ENCODE data around the gene KIAA0040. TPM values are rescaled to one million over a fixed set of nuclear protein-coding genes. Genes with fewer than 3 reads are reported as not detected.
"Not testable (repeated sequence)": the region's sequence is repeated elsewhere in the genome, so short reads cannot be mapped to it uniquely, and the experiment has no call there.

The KIAA0040 gene
- total RNA-seq, 1 experiment from 2014 or later, result 24.9 TPM

GRCh38 chr1:175114996-175115395 lies 77.6 kb downstream of the KIAA0040 start:
- Mint-ChIP-seq H3K9me3 (ENCODE audit: unreplicated experiment) (peaks cover 10% of the 10 kb centered on the region), H3K36me3 (ENCODE audit: insufficient read depth, unreplicated experiment) (no peaks in the 10 kb centered on the region), H3K27me3 (ENCODE audit: insufficient read depth, unreplicated experiment) (no peaks in the 10 kb centered on the region), H3K4me3 (ENCODE audit: unreplicated experiment) (no peak overlapping the region), H3K27ac (ENCODE audit: unreplicated experiment) (no peak overlapping the region), H3K4me1 (ENCODE audit: low read depth, unreplicated experiment) (no peaks in the 10 kb centered on the region)
- Histone ChIP-seq H3K9me3 (no peaks in the 10 kb centered on the region), H3K4me1 (no peaks in the 10 kb centered on the region), H3K4me3 (ENCODE audit: low read depth, low read length) (no peak overlapping the region), H3K27me3 (replicated peaks; ENCODE audit: control insufficient read depth, insufficient read depth, low read length) (no peaks in the 10 kb centered on the region), H3K36me3 (ENCODE audit: control insufficient read depth, insufficient read depth, low read length) (no peaks in the 10 kb centered on the region)
- no peak for TF ChIP-seq CTCF (IDR thresholded peaks at IDR 0.05; ENCODE audit: insufficient read depth in 1 of 2, low read depth in 1 of 2, low read length in 1 of 2, severe bottlenecking in 1 of 2, unreplicated experiment in 1 of 2)
- ChIA-PET POLR2A (no interaction called here), CTCF (interaction anchor here (3.7 kb wide), 1 partner anchor 10 kb away, joined by 16 read pairs; no protein-coding TSS in a partner anchor)
- no TSS peak for BruUV-seq (replicated peaks)
- no peak for DNase-seq
- intact Hi-C loops (cut with micrococcal nuclease; ENCODE audit: unreplicated experiment), result no loop called here

GRCh38 chr1:175108331-175108820 lies 84.2 kb downstream of the KIAA0040 start:
- BruUV-seq (replicated peaks); CTCF ChIA-PET; H3K9me3 ChIP-seq; POLR2A ChIA-PET; H3K27me3 Mint-ChIP-seq (ENCODE audit: insufficient read depth, unreplicated experiment); H3K4me1 ChIP-seq; H3K4me1 Mint-ChIP-seq (ENCODE audit: low read depth, unreplicated experiment); H3K36me3 ChIP-seq (ENCODE audit: control insufficient read depth, insufficient read depth, low read length); H3K27me3 ChIP-seq (replicated peaks; ENCODE audit: control insufficient read depth, insufficient read depth, low read length); H3K27ac Mint-ChIP-seq (ENCODE audit: unreplicated experiment); H3K4me3 Mint-ChIP-seq (ENCODE audit: unreplicated experiment); intact Hi-C loops (cut with micrococcal nuclease; ENCODE audit: unreplicated experiment); H3K4me3 ChIP-seq (ENCODE audit: low read depth, low read length); H3K36me3 Mint-ChIP-seq (ENCODE audit: insufficient read depth, unreplicated experiment); DNase-seq: not testable (repeated sequence)
- H3K9me3 Mint-ChIP-seq (ENCODE audit: unreplicated experiment), result peaks cover 10% of the 10 kb centered on the region

Other genes starting within 250 kb of the KIAA0040 start
- 183 and 207 TPM in 2 replicates for gene CACYBP, start 192.8 kb downstream of the KIAA0040 start, total RNA-seq (2022)
- 35.3 and 38.1 TPM in 2 replicates for gene MRPS14, start 169.4 kb downstream of the KIAA0040 start, total RNA-seq (2022)
- 0.12 TPM in 1 of 2 replicates, not detected in the other for gene TNN, start 124.9 kb downstream of the KIAA0040 start, total RNA-seq (2022)

Measured in Caco-2 (cell line).